ENCODE results near the gene ERH.

The ERH gene

DNA sequence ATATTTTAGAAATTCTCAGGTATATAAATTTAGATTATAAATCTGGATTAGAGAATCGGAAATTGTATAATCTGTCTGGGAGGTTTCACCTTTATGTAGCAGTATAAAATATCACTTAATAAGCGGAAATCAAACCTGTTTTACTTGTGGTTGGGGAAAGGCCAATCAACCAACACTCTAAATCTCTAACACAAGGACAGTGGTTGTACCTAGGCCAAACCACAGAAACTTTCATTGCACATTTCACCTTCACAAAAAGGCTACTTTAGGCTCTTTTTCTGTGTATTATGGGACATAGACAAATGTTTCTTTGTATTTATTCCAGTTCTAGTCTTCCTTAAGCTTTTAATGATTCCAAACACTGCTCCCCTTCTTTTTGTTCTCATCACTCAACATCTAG is 19.8 kb downstream of the ERH start:
- CTCF ChIA-PET: interaction anchor here (1.3 to 1.7 kb wide), 3 partner anchors 8 to 77 kb away, joined by 3 to 5 read pairs (median 4); no protein-coding TSS in a partner anchor
- POLR2A ChIA-PET: no interaction called here
- TF ChIP-seq, protein P1, sequence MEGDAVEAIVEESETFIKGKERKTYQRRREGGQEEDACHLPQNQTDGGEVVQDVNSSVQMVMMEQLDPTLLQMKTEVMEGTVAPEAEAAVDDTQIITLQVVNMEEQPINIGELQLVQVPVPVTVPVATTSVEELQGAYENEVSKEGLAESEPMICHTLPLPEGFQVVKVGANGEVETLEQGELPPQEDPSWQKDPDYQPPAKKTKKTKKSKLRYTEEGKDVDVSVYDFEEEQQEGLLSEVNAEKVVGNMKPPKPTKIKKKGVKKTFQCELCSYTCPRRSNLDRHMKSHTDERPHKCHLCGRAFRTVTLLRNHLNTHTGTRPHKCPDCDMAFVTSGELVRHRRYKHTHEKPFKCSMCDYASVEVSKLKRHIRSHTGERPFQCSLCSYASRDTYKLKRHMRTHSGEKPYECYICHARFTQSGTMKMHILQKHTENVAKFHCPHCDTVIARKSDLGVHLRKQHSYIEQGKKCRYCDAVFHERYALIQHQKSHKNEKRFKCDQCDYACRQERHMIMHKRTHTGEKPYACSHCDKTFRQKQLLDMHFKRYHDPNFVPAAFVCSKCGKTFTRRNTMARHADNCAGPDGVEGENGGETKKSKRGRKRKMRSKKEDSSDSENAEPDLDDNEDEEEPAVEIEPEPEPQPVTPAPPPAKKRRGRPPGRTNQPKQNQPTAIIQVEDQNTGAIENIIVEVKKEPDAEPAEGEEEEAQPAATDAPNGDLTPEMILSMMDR (IDR thresholded peaks at IDR 0.05; ENCODE audit: control extremely low read depth, extremely low read depth, low read depth, missing control alignments): no peak
- DNase-seq (ENCODE audit: extremely low spot score): no peak

DNA sequence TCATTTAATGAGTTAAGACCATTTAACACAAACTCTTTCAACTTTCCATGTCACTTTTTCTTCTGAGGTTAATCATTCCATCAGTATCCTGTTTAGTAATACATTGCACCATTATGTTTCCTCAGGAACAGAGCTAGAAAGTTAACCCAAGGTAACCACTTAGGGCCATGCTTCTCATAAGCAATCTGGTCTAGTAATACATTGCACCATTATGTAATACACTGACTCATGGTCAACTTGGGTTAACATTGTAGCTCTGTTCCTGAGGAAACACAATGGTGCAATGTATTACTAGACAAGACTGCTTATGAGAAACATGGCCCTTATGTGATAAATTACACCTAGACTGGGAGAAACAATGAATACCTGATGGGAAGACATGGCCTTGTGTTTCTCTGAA is 21.7 kb downstream of the ERH start:
- CTCF ChIA-PET: interaction anchor here (1.0 to 1.4 kb wide), 5 partner anchors 9 to 65 kb away, joined by 3 to 4 read pairs (median 4); no protein-coding TSS in a partner anchor
- POLR2A ChIA-PET: interaction anchor here (0.8 kb wide), 1 partner anchor 15 kb away, joined by 4 read pairs; no protein-coding TSS in a partner anchor
- DNase-seq (ENCODE audit: extremely low spot score): no peak
- TF ChIP-seq, protein P1 (IDR thresholded peaks at IDR 0.05; ENCODE audit: control extremely low read depth, extremely low read depth, low read depth, missing control alignments): no peak

DNA sequence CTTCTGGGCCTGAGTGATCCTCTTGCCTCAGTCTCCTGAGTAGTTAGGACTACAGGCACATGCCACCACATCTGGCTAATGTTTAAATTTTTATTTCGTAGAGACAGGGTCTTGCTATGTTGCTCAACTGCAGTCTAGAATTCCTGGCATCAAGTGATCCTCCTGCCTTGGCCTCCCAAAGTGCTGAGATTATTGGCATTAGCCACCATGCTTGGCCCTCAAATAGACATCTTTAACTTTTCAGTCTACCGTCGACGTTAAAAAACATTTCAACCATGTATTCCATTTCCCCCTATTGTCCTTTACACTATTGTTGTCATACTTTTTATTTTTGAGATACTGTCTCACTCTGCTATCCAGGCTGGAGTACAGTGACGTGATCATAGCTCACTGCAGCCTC is 22.4 kb downstream of the ERH start:
- DNase-seq (ENCODE audit: extremely low spot score): no peak
- ChIA-PET CTCF (interaction anchor here (1.0 to 1.6 kb wide), 3 partner anchors 9 to 66 kb away, joined by 3 to 4 read pairs (median 3); no protein-coding TSS in a partner anchor), POLR2A (interaction anchor here (0.5 to 0.9 kb wide), 2 partner anchors 9 to 57 kb away, joined by 3 to 6 read pairs; no protein-coding TSS in a partner anchor)
- TF ChIP-seq, protein P1 (IDR thresholded peaks at IDR 0.05; ENCODE audit: control extremely low read depth, extremely low read depth, low read depth, missing control alignments): no peak

DNA sequence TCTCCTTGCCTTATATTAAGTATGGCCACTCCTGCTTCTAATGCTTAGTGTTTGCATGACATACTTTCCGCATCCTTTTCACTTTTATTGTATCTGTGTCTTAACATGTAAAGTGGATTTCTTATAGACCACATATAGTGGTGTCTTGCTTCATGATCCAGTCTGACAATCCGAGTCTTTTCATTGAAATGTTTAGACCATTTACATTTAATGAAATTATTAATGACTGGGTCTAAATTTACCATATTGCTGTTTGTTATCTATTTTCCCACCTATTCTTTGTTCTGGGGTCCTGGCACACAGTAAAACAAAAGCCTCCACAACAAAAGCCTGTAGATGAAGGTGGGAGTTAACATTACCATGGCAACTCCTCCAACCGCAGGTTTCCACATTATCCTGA is 22.9 kb downstream of the ERH start:
- TF ChIP-seq, protein P1 (IDR thresholded peaks at IDR 0.05; ENCODE audit: control extremely low read depth, extremely low read depth, low read depth, missing control alignments): no peak
- ChIA-PET POLR2A (interaction anchor here (0.9 kb wide), 1 partner anchor 56 kb away, joined by 3 read pairs; no protein-coding TSS in a partner anchor), CTCF (interaction anchor here (1.6 kb wide), 1 partner anchor 10 kb away, joined by 3 read pairs; no protein-coding TSS in a partner anchor)
- DNase-seq (ENCODE audit: extremely low spot score): no peak

DNA sequence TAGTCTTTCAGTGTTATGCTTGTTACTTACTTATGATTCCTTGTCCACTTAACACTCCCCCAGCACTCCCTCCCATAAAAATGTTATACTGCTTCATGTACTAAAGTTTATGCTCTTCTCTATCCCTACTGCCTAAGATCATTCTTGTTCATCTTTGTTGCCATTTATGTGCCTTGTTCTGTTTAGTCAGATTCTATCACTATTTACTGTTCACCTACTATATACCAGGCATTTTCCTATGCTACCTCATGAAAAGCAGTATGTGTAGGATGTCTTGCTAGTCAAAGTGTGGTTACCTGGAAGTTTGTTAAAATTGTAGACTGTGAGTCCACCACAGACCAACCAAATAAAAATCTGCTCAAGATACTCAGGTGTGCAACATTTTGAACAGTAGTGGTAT is 23.9 kb downstream of the ERH start:
- DNase-seq (ENCODE audit: extremely low spot score): no peak
- TF ChIP-seq, protein P1 (IDR thresholded peaks at IDR 0.05; ENCODE audit: control extremely low read depth, extremely low read depth, low read depth, missing control alignments): no peak
- POLR2A ChIA-PET: interaction anchor here (0.8 kb wide), 1 partner anchor 46 kb away, joined by 3 read pairs; no protein-coding TSS in a partner anchor
- CTCF ChIA-PET: interaction anchor here (0.8 to 2.5 kb wide), 3 partner anchors 9 to 11 kb away, joined by 3 to 10 read pairs (median 3); no protein-coding TSS in a partner anchor

DNA sequence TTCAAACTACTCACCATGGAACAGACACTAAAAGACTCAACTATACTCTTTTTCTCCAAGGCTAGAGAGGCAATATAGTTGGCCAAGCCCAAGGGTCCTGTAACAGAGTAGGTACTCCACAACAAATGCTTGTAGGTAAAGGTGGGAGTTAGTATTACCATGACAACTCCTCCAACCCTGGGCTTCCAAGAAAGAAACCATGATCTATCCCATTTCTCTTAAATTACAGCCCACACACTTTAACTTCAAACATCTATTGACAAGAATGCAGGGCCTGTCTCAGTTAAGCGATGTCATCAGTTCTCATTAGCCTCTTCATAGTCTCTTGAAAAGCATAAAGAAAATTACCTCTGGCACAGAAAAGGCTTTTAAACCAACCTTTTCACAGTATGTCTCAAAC is 25.0 kb downstream of the ERH start:
- CTCF ChIA-PET: interaction anchor here (2.5 kb wide), 1 partner anchor 9 kb away, joined by 10 read pairs; no protein-coding TSS in a partner anchor

More for the DNA sequence above, 25.0 kb downstream of the ERH start:
- POLR2A ChIA-PET: interaction anchor here (1.0 kb wide), 1 partner anchor 12 kb away, joined by 6 read pairs; no protein-coding TSS in a partner anchor
- TF ChIP-seq, protein P1 (IDR thresholded peaks at IDR 0.05; ENCODE audit: control extremely low read depth, extremely low read depth, low read depth, missing control alignments): no peak
- no peak for DNase-seq (ENCODE audit: extremely low spot score)

All from GM10248 (cell line).